GM18907 (cell line): ENCODE data around the gene DPH2.

Source experiments
- ATAC-seq: cut with Tn5 transposase; IDR thresholded peaks from one replicate; pipeline ENCODE4 v1.9.1; 2021; ENCODE audit warnings: mild to moderate bottlenecking, moderate library complexity; ENCODE audit not compliant: unreplicated experiment

The DPH2 gene

GRCh38 chr1:43963890-43964289 is 5.9 kb upstream of the DPH2 start:
- no peak for ATAC-seq

GRCh38 chr1:43965316-43965715 is 4.5 kb upstream of the DPH2 start:
- ATAC-seq, result no peak

GRCh38 chr1:43968348-43968948 is 1.4 kb upstream of the DPH2 start:
- ATAC-seq, result no peak

- no peak for ATAC-seq
These were observed 429 bp upstream of the DPH2 start for GRCh38 chr1:43969416-43969745.

- ATAC-seq, result no peak
These were observed 692 bp downstream of the DPH2 start for GRCh38 chr1:43970502-43970901.

- ATAC-seq, result no peak
These were observed 1.1 kb downstream of the DPH2 start for GRCh38 chr1:43970911-43971310.

GRCh38 chr1:43971336-43971980 is 1.6 kb downstream of the DPH2 start:
- ATAC-seq, result no peak

GRCh38 chr1:43973981-43974442 is 4.2 kb downstream of the DPH2 start:
- no peak for ATAC-seq

GRCh38 chr1:43974443-43975248 is 4.8 kb downstream of the DPH2 start, which contains the start of gene ATP6V0B:
ATP6V0B (plus strand) TSS chr1:43974960; CDS start chr1:43975041, 81 bp downstream.
- ATAC-seq, result peak; percentile 70

GRCh38 chr1:43975249-43975961 is 5.6 kb downstream of the DPH2 start:
- ATAC-seq, result no peak

- no peak for ATAC-seq
These were observed 6.2 kb downstream of the DPH2 start for GRCh38 chr1:43976045-43976444.

GRCh38 chr1:43976890-43977289 is 7.1 kb downstream of the DPH2 start:
- ATAC-seq, result no peak

GRCh38 chr1:43977376-43978263 is 7.8 kb downstream of the DPH2 start:
- ATAC-seq, result no peak

- ATAC-seq, result no peak
These were observed 8.4 kb downstream of the DPH2 start for GRCh38 chr1:43978264-43978550.

GRCh38 chr1:43978551-43979260 is 8.9 kb downstream of the DPH2 start, which contains the start of gene B4GALT2:
B4GALT2 (plus strand) TSS chr1:43979210; CDS start chr1:43981161, 1,951 bp downstream.
- ATAC-seq, result no peak

- no peak for ATAC-seq
These were observed 9.4 kb downstream of the DPH2 start for GRCh38 chr1:43979261-43979527.

- no peak for ATAC-seq
These were observed 9.9 kb downstream of the DPH2 start for GRCh38 chr1:43979528-43980254.

- ATAC-seq, result no peak
These were observed 10.7 kb downstream of the DPH2 start for GRCh38 chr1:43980255-43981134.

- ATAC-seq, result no peak
These were observed 11.3 kb downstream of the DPH2 start for GRCh38 chr1:43981135-43981491.
